Natural killer cell (primary cell): ENCODE results near the gene NLRP3. TPM values are rescaled to one million over a fixed set of nuclear protein-coding genes. Genes with fewer than 3 reads are reported as not detected.

Experiments used
- ATAC-seq, 3 donors: fragments of 150-1000 bp in 2 of 3; fragments of 200-7000 bp in 1 of 3; cut with Tn5 transposase; 1 replicate in 1 of 3; 2 replicates in 2 of 3; pipeline ENCODE4 v1.10.0; 2021; ENCODE audit warnings: mild to moderate bottlenecking in 2 of 3, moderate library complexity in 2 of 3
- DNase-seq, 2 donors: peaks; one replicate each; pipeline versions ENCODE4 v3.0.0 to v3.0.0-alpha.2; 2013 to 2021; ENCODE audit warnings: mixed read lengths in 1 of 2
- H3K27ac ChIP-seq: one replicate; pipeline ENCODE4 v1.5.1; 2013; ENCODE audit warnings: mild to moderate bottlenecking, low read length
- H3K27me3 ChIP-seq: one replicate; pipeline ENCODE4 v1.6.1; 2013; ENCODE audit warnings: low read length; ENCODE audit not compliant: control insufficient read depth, insufficient read depth
- H3K36me3 ChIP-seq: one replicate; pipeline ENCODE4 v1.6.1; 2013; ENCODE audit warnings: low read length; ENCODE audit not compliant: control insufficient read depth, insufficient read depth
- H3K4me1 ChIP-seq: one replicate; pipeline ENCODE4 v1.6.1; 2013; ENCODE audit warnings: low read length; ENCODE audit not compliant: control insufficient read depth, insufficient read depth
- H3K4me3 ChIP-seq: one replicate; pipeline ENCODE4 v1.5.1; 2013; ENCODE audit warnings: low read length
- H3K9me3 ChIP-seq: one replicate; pipeline ENCODE4 v1.6.1; 2013; ENCODE audit warnings: low read length; ENCODE audit not compliant: control insufficient read depth, insufficient read depth
- H3K27ac Mint-ChIP-seq, 2 donors: one replicate each; pipeline ENCODE4 v1.8.0; 2022; ENCODE audit warnings: mild to moderate bottlenecking in 2 of 2, mixed read lengths in 2 of 2, moderate library complexity in 1 of 2
- H3K27me3 Mint-ChIP-seq, 2 donors: one replicate each; pipeline ENCODE4 v1.8.0; 2022; ENCODE audit warnings: low read depth in 2 of 2, mixed read lengths in 2 of 2
- H3K36me3 Mint-ChIP-seq: one replicate; pipeline ENCODE4 v1.8.0; 2022; ENCODE audit warnings: mixed read lengths
- H3K4me1 Mint-ChIP-seq, 2 donors: one replicate each; pipeline ENCODE4 v1.8.0; 2022; ENCODE audit warnings: mixed read lengths in 2 of 2
- H3K4me3 Mint-ChIP-seq: one replicate; pipeline ENCODE4 v1.8.0; 2022; ENCODE audit warnings: mild to moderate bottlenecking, moderate library complexity, mixed read lengths
- H3K9me3 Mint-ChIP-seq, 2 donors: one replicate each; pipeline ENCODE4 v1.8.0; 2022; ENCODE audit warnings: mixed read lengths in 2 of 2
- WGBS: methylation state at CpG from one replicate; pipeline ENCODE4 v1.1.7; 2013; ENCODE audit warnings: missing lambda C conversion rate; ENCODE audit not compliant: insufficient coverage; 5-methylcytosine and 5-hydroxymethylcytosine counted together
- intact Hi-C: fragments of 100-400 bp; cut with micrococcal nuclease; formaldehyde crosslinking; loops from one replicate; pipeline ENCODE4 v1.14.2; 2022
- total RNA-seq, 4 donors: library from RNA; stranded (reverse); fragments of 120-200 nt in 1 of 4; gene quantifications; one replicate each; pipeline versions ENCODE4 v1.2.3 to v1.2.4, GENCODE V29; 2013 to 2022
- TF ChIP-seq, protein P1 (sequence below): fragments of 200-600 bp; IDR thresholded peaks from one replicate; pipeline ENCODE4 v1.8.0; 2022; ENCODE audit warnings: antibody characterized with exemption

Gene NLRP3
- total RNA-seq, 3 donors from 2014 or later (not counting 1 experiment from before 2014, with no cell fraction given): 11.3 to 34.1 (median 11.7) TPM

DNA sequence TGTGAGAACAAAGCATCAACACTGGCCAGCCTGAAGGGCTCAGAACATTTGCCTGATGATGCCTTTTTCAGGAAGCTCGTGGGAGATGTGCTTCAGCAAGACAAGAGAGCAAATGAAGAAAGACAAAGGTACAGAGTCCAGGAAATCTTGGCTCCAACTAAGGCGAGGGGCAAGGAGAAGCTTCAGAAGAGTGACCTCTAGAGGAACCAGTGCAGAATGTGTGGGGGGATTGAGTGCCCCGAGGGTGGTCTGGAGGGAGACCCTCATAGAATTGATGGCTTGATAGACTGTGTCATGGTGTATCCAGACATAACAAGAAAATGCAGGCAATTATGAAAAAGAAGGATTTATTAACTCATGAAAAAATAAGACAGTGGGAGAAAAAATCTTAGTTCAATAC is 15.3 kb upstream of the NLRP3 start:
- no peaks in the 10 kb centered on the region for H3K9me3 ChIP-seq
- no peak for DNase-seq
- no peaks in the 10 kb centered on the region for H3K4me1 ChIP-seq
- H3K4me3 Mint-ChIP-seq: no peak overlapping the region
- H3K27ac ChIP-seq: no peak overlapping the region
- peaks cover 4 to 18% of the 10 kb centered on the region in 2 donors for H3K27me3 Mint-ChIP-seq
- no peaks in the 10 kb centered on the region for H3K27me3 ChIP-seq
- no peaks in the 10 kb centered on the region for H3K4me1 Mint-ChIP-seq
- ATAC-seq: no peak
- no peaks in the 10 kb centered on the region for H3K9me3 Mint-ChIP-seq
- H3K27ac Mint-ChIP-seq: no peak overlapping the region
- intact Hi-C loops: no loop called here
- no peak overlapping the region for H3K4me3 ChIP-seq
- 59% methylated on average over 3 of the region's 3 CpGs for WGBS
- H3K36me3 ChIP-seq: no peaks in the 10 kb centered on the region
- no peaks in the 10 kb centered on the region for H3K36me3 Mint-ChIP-seq
- TF ChIP-seq, protein P1, sequence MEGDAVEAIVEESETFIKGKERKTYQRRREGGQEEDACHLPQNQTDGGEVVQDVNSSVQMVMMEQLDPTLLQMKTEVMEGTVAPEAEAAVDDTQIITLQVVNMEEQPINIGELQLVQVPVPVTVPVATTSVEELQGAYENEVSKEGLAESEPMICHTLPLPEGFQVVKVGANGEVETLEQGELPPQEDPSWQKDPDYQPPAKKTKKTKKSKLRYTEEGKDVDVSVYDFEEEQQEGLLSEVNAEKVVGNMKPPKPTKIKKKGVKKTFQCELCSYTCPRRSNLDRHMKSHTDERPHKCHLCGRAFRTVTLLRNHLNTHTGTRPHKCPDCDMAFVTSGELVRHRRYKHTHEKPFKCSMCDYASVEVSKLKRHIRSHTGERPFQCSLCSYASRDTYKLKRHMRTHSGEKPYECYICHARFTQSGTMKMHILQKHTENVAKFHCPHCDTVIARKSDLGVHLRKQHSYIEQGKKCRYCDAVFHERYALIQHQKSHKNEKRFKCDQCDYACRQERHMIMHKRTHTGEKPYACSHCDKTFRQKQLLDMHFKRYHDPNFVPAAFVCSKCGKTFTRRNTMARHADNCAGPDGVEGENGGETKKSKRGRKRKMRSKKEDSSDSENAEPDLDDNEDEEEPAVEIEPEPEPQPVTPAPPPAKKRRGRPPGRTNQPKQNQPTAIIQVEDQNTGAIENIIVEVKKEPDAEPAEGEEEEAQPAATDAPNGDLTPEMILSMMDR: no peak

DNA sequence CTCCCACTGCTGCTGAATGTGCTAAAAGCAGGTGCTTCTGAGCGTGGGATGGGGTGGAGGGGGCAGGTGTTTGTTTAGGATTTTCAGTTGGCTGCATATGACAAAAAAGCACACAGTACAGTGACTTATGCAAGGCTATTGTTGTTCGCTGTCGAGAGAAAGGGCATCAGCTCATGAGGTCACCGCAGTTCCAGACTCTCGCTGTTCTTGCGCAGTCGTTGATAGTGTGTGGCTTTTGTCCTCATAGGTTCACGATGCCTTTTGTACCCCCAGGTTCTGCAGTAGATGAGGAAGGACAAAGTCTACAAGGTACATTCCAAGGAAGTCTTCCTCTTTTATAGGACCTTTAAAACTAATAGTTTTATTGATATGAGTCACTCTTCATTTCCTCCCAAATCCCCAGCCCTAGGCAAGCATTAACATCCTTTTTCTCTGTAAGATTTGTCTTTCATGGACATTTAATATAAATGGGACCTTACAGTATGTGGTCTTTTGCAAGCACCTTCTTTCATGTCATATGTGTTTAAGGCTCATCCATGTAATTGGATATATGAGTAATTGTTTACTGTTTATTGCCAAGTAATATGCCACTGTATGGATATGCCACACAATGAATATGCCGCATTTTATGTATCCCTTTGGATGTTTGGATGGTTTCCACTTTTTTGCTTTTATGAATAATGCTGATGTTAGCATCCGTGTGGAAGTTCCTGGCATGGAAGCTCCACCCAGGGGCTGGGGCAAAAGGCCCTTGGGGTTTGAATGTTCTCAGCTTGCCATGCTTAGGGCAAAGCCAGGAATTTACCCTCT is 14.5 kb upstream of the NLRP3 start:
- intact Hi-C loops: no loop called here
- H3K4me3 Mint-ChIP-seq: no peak overlapping the region

GRCh38 chr1:247402120-247402675 is 13.8 kb upstream of the NLRP3 start:
- intact Hi-C loops: no loop called here
- Histone ChIP-seq H3K4me3 (no peak overlapping the region), H3K27ac (no peak overlapping the region), H3K27me3 (no peaks in the 10 kb centered on the region), H3K36me3 (no peaks in the 10 kb centered on the region), H3K9me3 (no peaks in the 10 kb centered on the region), H3K4me1 (peaks cover 3% of the 10 kb centered on the region)
- 89% methylated on average over 7 of the region's 7 CpGs for WGBS
- ATAC-seq: no peak
- no peak for DNase-seq
- no peak overlapping the region for H3K27ac Mint-ChIP-seq
- H3K9me3 Mint-ChIP-seq: no peaks in the 10 kb centered on the region
- H3K36me3 Mint-ChIP-seq: no peaks in the 10 kb centered on the region
- peaks cover 4 to 18% of the 10 kb centered on the region in 2 donors for H3K27me3 Mint-ChIP-seq
- TF ChIP-seq, protein P1: no peak
- H3K4me3 Mint-ChIP-seq: no peak overlapping the region
- peaks cover 7% of the 10 kb centered on the region in 2 donors for H3K4me1 Mint-ChIP-seq

More for the DNA sequence above, 14.5 kb upstream of the NLRP3 start:
- H3K27me3 ChIP-seq: no peaks in the 10 kb centered on the region
- H3K4me1 Mint-ChIP-seq: peaks cover under 1% of the 10 kb centered on the region in 2 donors
- H3K36me3 Mint-ChIP-seq: no peaks in the 10 kb centered on the region
- DNase-seq: no peak
- H3K9me3 Mint-ChIP-seq: no peaks in the 10 kb centered on the region
- no peak overlapping the region for H3K4me3 ChIP-seq
- no peak overlapping the region for H3K27ac ChIP-seq
- H3K9me3 ChIP-seq: no peaks in the 10 kb centered on the region
- H3K27me3 Mint-ChIP-seq: peaks cover 4 to 18% of the 10 kb centered on the region in 2 donors
- TF ChIP-seq, protein P1: no peak
- no peak overlapping the region for H3K27ac Mint-ChIP-seq
- 85% methylated on average over 10 of the region's 10 CpGs for WGBS
- no peaks in the 10 kb centered on the region for H3K4me1 ChIP-seq
- ATAC-seq: peak in 1 of 3 donors; percentile 7
- no peaks in the 10 kb centered on the region for H3K36me3 ChIP-seq
